Mammary epithelial cell (primary cell): ENCODE measurements around the gene SOCS1.

Experiments
- EZH2 ChIP-seq: IDR thresholded peaks from 2 replicates; pipeline ENCODE4 v1.6.1; 2012; ENCODE audit warnings: low read length, inconsistent platforms, borderline replicate concordance
- TF ChIP-seq, protein P1 (sequence below), 2 donors: IDR thresholded peaks in 1 of 2; conservative IDR thresholded peaks in 1 of 2; 2 replicates each; pipeline ENCODE4 v1.5.1; 2011 to 2012; ENCODE audit warnings: inconsistent platforms in 2 of 2, low read length in 2 of 2, mild to moderate bottlenecking in 2 of 2, control low read depth in 1 of 2, low read depth in 1 of 2; ENCODE audit not compliant: insufficient read depth in 1 of 2; ENCODE audit errors: extremely low read depth in 1 of 2

DNA sequence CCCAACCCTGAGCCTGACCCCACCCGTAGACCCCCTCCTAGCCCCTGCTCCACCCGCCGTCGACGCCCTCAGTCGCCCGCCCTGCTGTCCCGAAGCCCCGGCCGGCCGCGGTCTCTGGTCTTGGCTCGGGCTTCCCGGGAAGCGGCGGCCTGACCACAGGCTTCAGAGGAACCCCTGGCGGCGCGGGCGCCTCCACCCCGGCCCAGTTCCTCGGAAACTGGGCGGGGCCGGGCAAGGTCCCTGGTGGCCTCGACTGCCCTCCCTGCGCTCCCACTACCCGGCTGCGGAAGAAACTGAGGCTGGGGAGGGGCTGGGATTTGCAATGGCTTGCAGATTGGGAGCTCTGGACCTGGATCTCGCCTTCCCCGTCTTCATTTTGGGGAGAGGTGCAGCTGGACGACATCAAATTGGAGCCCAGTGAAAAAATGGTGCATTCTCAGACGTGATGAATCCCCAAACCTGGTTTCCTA is 692 bp upstream of the SOCS1 start:
- TF ChIP-seq EZH2, result no peak
- TF ChIP-seq, protein P1, sequence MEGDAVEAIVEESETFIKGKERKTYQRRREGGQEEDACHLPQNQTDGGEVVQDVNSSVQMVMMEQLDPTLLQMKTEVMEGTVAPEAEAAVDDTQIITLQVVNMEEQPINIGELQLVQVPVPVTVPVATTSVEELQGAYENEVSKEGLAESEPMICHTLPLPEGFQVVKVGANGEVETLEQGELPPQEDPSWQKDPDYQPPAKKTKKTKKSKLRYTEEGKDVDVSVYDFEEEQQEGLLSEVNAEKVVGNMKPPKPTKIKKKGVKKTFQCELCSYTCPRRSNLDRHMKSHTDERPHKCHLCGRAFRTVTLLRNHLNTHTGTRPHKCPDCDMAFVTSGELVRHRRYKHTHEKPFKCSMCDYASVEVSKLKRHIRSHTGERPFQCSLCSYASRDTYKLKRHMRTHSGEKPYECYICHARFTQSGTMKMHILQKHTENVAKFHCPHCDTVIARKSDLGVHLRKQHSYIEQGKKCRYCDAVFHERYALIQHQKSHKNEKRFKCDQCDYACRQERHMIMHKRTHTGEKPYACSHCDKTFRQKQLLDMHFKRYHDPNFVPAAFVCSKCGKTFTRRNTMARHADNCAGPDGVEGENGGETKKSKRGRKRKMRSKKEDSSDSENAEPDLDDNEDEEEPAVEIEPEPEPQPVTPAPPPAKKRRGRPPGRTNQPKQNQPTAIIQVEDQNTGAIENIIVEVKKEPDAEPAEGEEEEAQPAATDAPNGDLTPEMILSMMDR (conservative IDR thresholded peaks at IDR 0.05 in 1 of 2, IDR thresholded peaks at IDR 0.05 in 1 of 2; ENCODE audit: extremely low read depth in 1 of 2, insufficient read depth in 1 of 2, low read depth in 1 of 2, low read length in 2 of 2), result no peak
